ENCODE results near the gene AGTRAP. TPM values are rescaled to one million over a fixed set of nuclear protein-coding genes. Genes with fewer than 3 reads are reported as not detected.
A peak's percentile ranks its signal among the peaks of the same experiment; 100 is the strongest.

AGTRAP gene
- total and polyA plus RNA-seq, 9 of the 15 experiments (the other 6 are each of a cell fraction or from before 2014, with no cell fraction given), result 26.8 to 105 (median 57.5) TPM

GRCh38 chr1:11797525-11798216 lies 61.7 kb downstream of the AGTRAP start (continued):
- TF ChIP-seq CHD7 (IDR thresholded peaks at IDR 0.05; ENCODE audit: low read depth, low read length) (no peak), ZNF184 (CRISPR knock-in tag; IDR thresholded peaks at IDR 0.05) (no peak), ZNF316 (IDR thresholded peaks at IDR 0.05) (peak; percentile 100), GATA2 (CRISPR knock-in tag; IDR thresholded peaks at IDR 0.05) (peak; percentile 58; the same call in 1 of the 2 replicates), ZSCAN32 (CRISPR knock-in tag; IDR thresholded peaks at IDR 0.05) (no peak), MIER1 (IDR thresholded peaks at IDR 0.05; ENCODE audit: low read depth) (no peak), ZNF324 (CRISPR knock-in tag; IDR thresholded peaks at IDR 0.05) (no peak), MTF1 (CRISPR knock-in tag; IDR thresholded peaks at IDR 0.05; ENCODE audit: borderline replicate concordance) (no peak), CBFA2T2 (conservative IDR thresholded peaks at IDR 0.05) (no peak), UBTF (IDR thresholded peaks at IDR 0.05; ENCODE audit: borderline replicate concordance in 1 of 2, low read depth in 2 of 2, low read length in 2 of 2) (peak in 1 of 2 experiments; percentile 86; a peak in 1 of 4 replicates), ILK (tag; IDR thresholded peaks at IDR 0.05; ENCODE audit: borderline replicate concordance, low read depth) (no peak)
- TF ChIP-seq, protein P1, sequence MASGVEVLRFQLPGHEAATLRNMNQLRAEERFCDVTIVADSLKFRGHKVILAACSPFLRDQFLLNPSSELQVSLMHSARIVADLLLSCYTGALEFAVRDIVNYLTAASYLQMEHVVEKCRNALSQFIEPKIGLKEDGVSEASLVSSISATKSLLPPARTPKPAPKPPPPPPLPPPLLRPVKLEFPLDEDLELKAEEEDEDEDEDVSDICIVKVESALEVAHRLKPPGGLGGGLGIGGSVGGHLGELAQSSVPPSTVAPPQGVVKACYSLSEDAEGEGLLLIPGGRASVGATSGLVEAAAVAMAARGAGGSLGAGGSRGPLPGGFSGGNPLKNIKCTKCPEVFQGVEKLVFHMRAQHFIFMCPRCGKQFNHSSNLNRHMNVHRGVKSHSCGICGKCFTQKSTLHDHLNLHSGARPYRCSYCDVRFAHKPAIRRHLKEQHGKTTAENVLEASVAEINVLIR (CRISPR knock-in tag; IDR thresholded peaks at IDR 0.05), result peak; percentile 12; the same call in 1 of the 2 replicates
